SK-N-SH (cell line): Measurements from ENCODE around the gene BAZ1B. TPM values are rescaled to one million over a fixed set of nuclear protein-coding genes. Genes with fewer than 3 reads are reported as not detected.
A peak's percentile ranks its signal among the peaks of the same experiment; 100 is the strongest.

Source experiments
- CTCF ChIA-PET: fragments of 300-600, 350-600 bp; formaldehyde crosslinking; extraction: SDS; loops from one replicate; lab custom pipeline; 2021; lab: Yijun Ruan, JAX
- POLR2A ChIA-PET: fragments of 350-600 bp; sonication (Branson Sonifier 250); formaldehyde crosslinking; extraction: SDS; loops from one replicate; lab custom pipeline; 2020; ENCODE audit warnings: antibody characterized with exemption, inconsistent platforms; lab: Yijun Ruan, JAX
- DNase-seq: peaks from one replicate; pipeline ENCODE4 v3.0.0; 2012
- H2AFZ ChIP-seq: fragments of 200-600 bp; sonication (generic); 2 replicates; pipeline ENCODE4 v1.8.1; 2016; ENCODE audit warnings: antibody characterized with exemption, mild to moderate bottlenecking, low read depth
- H3F3A ChIP-seq: fragments of 200-600 bp; sonication (generic); replicated peaks from 2 replicates; pipeline ENCODE3; 2016; ENCODE audit warnings: antibody characterized with exemption, mild to moderate bottlenecking; ENCODE audit not compliant: insufficient read depth
- H3K27ac ChIP-seq, 2 experiments: fragments of 200-500 bp in 1 of 2; fragments of 200-600 bp in 1 of 2; sonication (Bioruptor generic) in 1 of 2; sonication (generic), shearing (Covaris generic) in 1 of 2; 2 replicates each; pipeline versions ENCODE4 v1.5.1 to v1.6.1; 2014 to 2016; ENCODE audit warnings: low read depth in 2 of 2, inconsistent platforms in 1 of 2, low read length in 1 of 2, mild to moderate bottlenecking in 1 of 2, mixed read lengths in 1 of 2
- H3K27me3 ChIP-seq: fragments of 200-600 bp; sonication (generic), shearing (Covaris generic); 2 replicates; pipeline ENCODE4 v1.6.1; 2016; ENCODE audit warnings: mixed run types; ENCODE audit not compliant: insufficient read depth
- H3K36me3 ChIP-seq, 2 experiments: fragments of 200-500 bp in 1 of 2; fragments of 200-600 bp in 1 of 2; sonication (Bioruptor generic) in 1 of 2; sonication (generic) in 1 of 2; replicated peaks in 1 of 2; 2 replicates each; pipeline versions ENCODE3 to v1.5.1; 2014 to 2016; ENCODE audit warnings: low read length in 1 of 2, mild to moderate bottlenecking in 1 of 2; ENCODE audit not compliant: insufficient read depth in 2 of 2, control insufficient read depth in 1 of 2
- H3K4me1 ChIP-seq, 2 experiments: fragments of 200-500 bp in 1 of 2; fragments of 200-600 bp in 1 of 2; sonication (Bioruptor generic) in 1 of 2; sonication (generic), shearing (Covaris generic) in 1 of 2; 2 replicates each; pipeline versions ENCODE4 v1.5.1 to v1.6.1; 2014 to 2016; ENCODE audit warnings: low read depth in 1 of 2, low read length in 1 of 2, mixed run types in 1 of 2; ENCODE audit not compliant: insufficient read depth in 2 of 2, control insufficient read depth in 1 of 2
- H3K4me2 ChIP-seq: fragments of 200-600 bp; sonication (generic), shearing (Covaris generic); 2 replicates; pipeline ENCODE4 v1.6.1; 2017; ENCODE audit warnings: mixed run types
- H3K4me3 ChIP-seq, 2 experiments: fragments of 200-500 bp in 1 of 2; fragments of 200-600 bp in 1 of 2; sonication (Bioruptor generic) in 1 of 2; sonication (generic), shearing (Covaris generic) in 1 of 2; 2 replicates each; pipeline versions ENCODE4 v1.5.1 to v1.8.1; 2014 to 2016; ENCODE audit warnings: low read depth in 2 of 2, inconsistent platforms in 1 of 2, low read length in 1 of 2, mild to moderate bottlenecking in 1 of 2, mixed read lengths in 1 of 2, moderate library complexity in 1 of 2
- H3K79me2 ChIP-seq: fragments of 200-600 bp; sonication (generic); 2 replicates; pipeline ENCODE4 v1.8.1; 2017; ENCODE audit warnings: mild to moderate bottlenecking; ENCODE audit not compliant: insufficient read depth
- H3K9ac ChIP-seq: fragments of 200-600 bp; sonication (generic); 2 replicates; pipeline ENCODE4 v1.6.1; 2017; ENCODE audit warnings: mixed run types
- H3K9me2 ChIP-seq: fragments of 200-600 bp; sonication (generic); 2 replicates; pipeline ENCODE4 v1.6.1; 2017; ENCODE audit warnings: mixed run types
- H3K9me3 ChIP-seq: fragments of 200-600 bp; sonication (generic); 2 replicates; pipeline ENCODE4 v1.6.1; 2017; ENCODE audit warnings: mixed run types, mild to moderate bottlenecking, moderate library complexity
- H4K20me1 ChIP-seq: fragments of 200-600 bp; sonication (generic); 2 replicates; pipeline ENCODE4 v1.6.1; 2017; ENCODE audit warnings: mild to moderate bottlenecking, mixed run types; ENCODE audit not compliant: insufficient read depth
- EP300 ChIP-seq, 2 experiments: IDR thresholded peaks; 2 replicates each; pipeline versions ENCODE4 v1.4.0 to v1.6.1; 2012; ENCODE audit warnings: borderline replicate concordance in 1 of 2, low read depth in 1 of 2, low read length in 1 of 2
- FOXJ3 ChIP-seq: sonication (generic); formaldehyde crosslinking; IDR thresholded peaks from 2 replicates; pipeline ENCODE4 v1.5.1; 2020; ENCODE audit warnings: mild to moderate bottlenecking, missing genetic modification reagents
- GABPA ChIP-seq: IDR thresholded peaks from 2 replicates; pipeline ENCODE4 v1.4.0; 2012; ENCODE audit warnings: low read depth, mild to moderate bottlenecking
- MAX ChIP-seq: IDR thresholded peaks from 2 replicates; pipeline ENCODE4 v1.4.0; 2012; ENCODE audit warnings: low read depth
- MEF2A ChIP-seq: IDR thresholded peaks from 2 replicates; pipeline ENCODE4 v1.4.0; 2012; ENCODE audit warnings: low read depth, borderline replicate concordance
- MXI1 ChIP-seq: IDR thresholded peaks from 2 replicates; pipeline ENCODE4 v1.6.1; 2012; ENCODE audit warnings: mild to moderate bottlenecking, low read depth, low read length, improper control_type of control experiment
- NRF1 ChIP-seq: IDR thresholded peaks from 2 replicates; pipeline ENCODE4 v1.6.1; 2012; ENCODE audit warnings: low read depth, mild to moderate bottlenecking, low read length
- PBX3 ChIP-seq: IDR thresholded peaks from 2 replicates; pipeline ENCODE4; 2012
- RCOR1 ChIP-seq: fragments of 150-350 bp; IDR thresholded peaks from 2 replicates; pipeline ENCODE4 v1.6.1; 2017; ENCODE audit warnings: antibody characterized with exemption, low read length
- RXRA ChIP-seq: IDR thresholded peaks from 2 replicates; pipeline ENCODE4 v1.4.0; 2012; ENCODE audit warnings: low read depth, mild to moderate bottlenecking, borderline replicate concordance
- SMC3 ChIP-seq: IDR thresholded peaks from 2 replicates; pipeline ENCODE4 v1.6.1; 2012; ENCODE audit warnings: low read depth, low read length, improper control_type of control experiment
- TAF1 ChIP-seq: IDR thresholded peaks from 2 replicates; pipeline ENCODE4 v1.6.1; 2012; ENCODE audit warnings: low read depth, mild to moderate bottlenecking, low read length, moderate library complexity, borderline replicate concordance
- TEAD4 ChIP-seq: IDR thresholded peaks from 2 replicates; pipeline ENCODE4 v1.4.0; 2012; ENCODE audit warnings: mild to moderate bottlenecking, borderline replicate concordance; ENCODE audit not compliant: insufficient read depth
- USF2 ChIP-seq: fragments of 150-350 bp; IDR thresholded peaks from 2 replicates; pipeline ENCODE4 v1.6.1; 2017; ENCODE audit warnings: antibody characterized with exemption, low read length, low read depth, borderline replicate concordance
- ZBTB33 ChIP-seq: IDR thresholded peaks from 2 replicates; pipeline ENCODE4 v1.4.0; 2012; ENCODE audit warnings: low read depth, borderline replicate concordance
- WGBS: methylation state at CpG from one replicate; pipeline ENCODE4 v1.1.6; 2017; ENCODE audit warnings: low lambda C conversion rate; 5-methylcytosine and 5-hydroxymethylcytosine counted together
- polyA plus RNA-seq, 3 experiments: library from polyadenylated mRNA; depleted of rRNA; stranded (reverse); fragments of >200 nt; gene quantifications; 2 replicates each; pipeline ENCODE4 v1.2.3, GENCODE V29; 2012

The BAZ1B gene
- polyA plus RNA-seq, 1 of the 3 experiments (the other 2 are of a cell fraction), result 20.9 TPM

- Histone ChIP-seq H4K20me1 (peaks cover 68% of the 10 kb centered on the region), H3K4me1 (no peaks in the 10 kb centered on the region), H3K79me2 (peaks cover 99% of the 10 kb centered on the region), H3K4me2 (no peak overlapping the region), H3K9ac (no peak overlapping the region), H3K27me3 (no peaks in the 10 kb centered on the region), H3F3A (peaks cover 18% of the 10 kb centered on the region), H3K4me3 (no peak overlapping the region), H3K9me2 (no peaks in the 10 kb centered on the region), H3K36me3 (peaks cover 51 to 88% of the 10 kb centered on the region in 2 experiments), H2AFZ (no peak overlapping the region), H3K9me3 (no peaks in the 10 kb centered on the region), H3K27ac (no peak overlapping the region)
- 100% methylated on average over 2 of the region's 2 CpGs for WGBS
- CTCF ChIA-PET, result interaction anchor here (1.0 kb wide), 1 partner anchor 56 kb away, joined by 4 read pairs; no protein-coding TSS in a partner anchor
- POLR2A ChIA-PET, result no interaction called here
- TF ChIP-seq PBX3 (no peak), USF2 (no peak), TEAD4 (no peak), RXRA (no peak)
- DNase-seq, result no peak
Measured at GRCh38 chr7:73507556-73507955, 14.5 kb downstream of the BAZ1B start.

- CTCF ChIA-PET, result interaction anchor here (0.7 to 2.4 kb wide), 7 partner anchors 11 to 120 kb away, joined by 3 to 11 read pairs (median 4); no protein-coding TSS in a partner anchor
- TF ChIP-seq SMC3 (no peak), EP300 (IDR thresholded peaks at IDR 0.05; ENCODE audit: borderline replicate concordance in 1 of 2, low read depth in 1 of 2, low read length in 1 of 2) (no peak)
- TF ChIP-seq, all 33 proteins: peak for 0
- Histone ChIP-seq H2AFZ (no peak overlapping the region), H3K9me2 (no peaks in the 10 kb centered on the region), H3K27me3 (no peaks in the 10 kb centered on the region), H3K27ac (no peak overlapping the region), H3K4me2 (no peak overlapping the region), H4K20me1 (peaks cover 64% of the 10 kb centered on the region), H3K4me1 (no peaks in the 10 kb centered on the region), H3K9ac (no peak overlapping the region), H3K36me3 (peaks cover 54 to 91% of the 10 kb centered on the region in 2 experiments), H3F3A (peaks cover 9% of the 10 kb centered on the region), H3K4me3 (no peak overlapping the region), H3K9me3 (no peaks in the 10 kb centered on the region), H3K79me2 (peaks cover 99% of the 10 kb centered on the region)
- WGBS, result 100% methylated on average over 1 of the region's 1 CpG
- no peak for DNase-seq
- POLR2A ChIA-PET, result interaction anchor here (0.6 to 0.7 kb wide), 2 partner anchors 17 to 920 kb away, joined by 4 to 5 read pairs; partner anchors contain the start of gene BAZ1B
Measured at GRCh38 chr7:73504920-73505319, 17.2 kb downstream of the BAZ1B start.

GRCh38 chr7:73504017-73504416, 18.1 kb downstream of the BAZ1B start:
- ChIA-PET CTCF (interaction anchor here (0.7 to 2.4 kb wide), 3 partner anchors 17 to 121 kb away, joined by 4 to 11 read pairs (median 8); no protein-coding TSS in a partner anchor), POLR2A (no interaction called here)
- H3K9me2 ChIP-seq, result no peaks in the 10 kb centered on the region
- H3K36me3 ChIP-seq, result peaks cover 57 to 90% of the 10 kb centered on the region in 2 experiments
- no peak overlapping the region for H3K9ac ChIP-seq
- no peak overlapping the region for H2AFZ ChIP-seq
- H3K27me3 ChIP-seq, result no peaks in the 10 kb centered on the region
- peak; percentile 55 for DNase-seq
- no peak overlapping the region for H3K4me2 ChIP-seq
- H3K27ac ChIP-seq, result 0 out of 4 replicates have a peak overlapping the region, but pooled peaks of 1 of the 2 experiments have one; percentile 2
- H4K20me1 ChIP-seq, result peaks cover 59% of the 10 kb centered on the region
- H3K79me2 ChIP-seq, result peaks cover 99% of the 10 kb centered on the region
- H3K4me3 ChIP-seq, result no peak overlapping the region
- 91% methylated on average over 2 of the region's 2 CpGs for WGBS
- peaks cover 14% of the 10 kb centered on the region for H3F3A ChIP-seq
- no peaks in the 10 kb centered on the region for H3K9me3 ChIP-seq
- H3K4me1 ChIP-seq, result no peaks in the 10 kb centered on the region
- no peak for TF ChIP-seq MAX
- no peak for TF ChIP-seq TAF1
- no peak for TF ChIP-seq GABPA
- TF ChIP-seq NRF1, result no peak
- TF ChIP-seq MXI1, result peak; percentile 51; the same call in 1 of the 2 replicates
- peak; percentile 38; the same call in 1 of the 2 replicates for TF ChIP-seq PBX3
- no peak for TF ChIP-seq FOXJ3 (CRISPR knock-in tag)
- no peak for TF ChIP-seq RXRA
- no peak for TF ChIP-seq TEAD4
- no peak for TF ChIP-seq MEF2A
- TF ChIP-seq RCOR1, result no peak
- TF ChIP-seq ZBTB33, result no peak
